ENCODE data around the gene VANGL2. TPM values are rescaled to one million over a fixed set of nuclear protein-coding genes. Genes with fewer than 3 reads are reported as not detected.

The VANGL2 gene
- total RNA-seq, 1 donor from 2014 or later: 0.05 TPM

DNA sequence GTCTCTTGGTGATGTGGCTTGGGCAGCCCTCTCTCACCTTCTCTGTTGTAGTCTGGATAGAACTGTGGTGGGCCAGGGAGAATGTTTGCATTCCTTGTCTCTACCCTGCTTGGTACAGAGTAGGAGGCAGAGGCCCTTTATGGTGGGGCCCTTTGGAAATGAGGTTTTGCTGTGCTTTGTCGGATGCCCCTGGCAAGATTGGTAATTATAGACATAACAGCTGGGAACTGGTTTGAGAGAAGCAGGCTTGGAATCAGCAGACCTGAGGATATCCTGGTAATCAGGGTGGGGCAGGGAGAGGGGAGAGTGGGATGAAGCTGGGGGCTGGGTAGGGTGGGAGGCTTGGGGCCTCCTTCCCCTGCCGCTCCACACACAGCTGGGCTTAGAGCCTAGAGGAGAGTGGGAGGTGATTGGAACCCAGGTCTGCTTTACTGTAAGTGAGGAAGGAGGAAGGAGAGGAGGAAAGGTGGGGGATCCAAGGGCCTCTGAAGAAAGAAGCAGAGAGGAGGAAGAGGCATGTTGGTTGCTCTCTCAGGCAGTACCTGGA is 5.0 kb downstream of the VANGL2 start:
- intact Hi-C loops (cut with micrococcal nuclease): no loop called here
- Mint-ChIP-seq H3K27me3 (peaks cover 31% of the 10 kb centered on the region), H3K4me3 (no peak overlapping the region), H3K9me3 (no peaks in the 10 kb centered on the region), H3K27ac (no peak overlapping the region), H3K36me3 (ENCODE audit: low read depth) (no peaks in the 10 kb centered on the region), H3K4me1 (no peaks in the 10 kb centered on the region)
- DNase-seq: no peak

DNA sequence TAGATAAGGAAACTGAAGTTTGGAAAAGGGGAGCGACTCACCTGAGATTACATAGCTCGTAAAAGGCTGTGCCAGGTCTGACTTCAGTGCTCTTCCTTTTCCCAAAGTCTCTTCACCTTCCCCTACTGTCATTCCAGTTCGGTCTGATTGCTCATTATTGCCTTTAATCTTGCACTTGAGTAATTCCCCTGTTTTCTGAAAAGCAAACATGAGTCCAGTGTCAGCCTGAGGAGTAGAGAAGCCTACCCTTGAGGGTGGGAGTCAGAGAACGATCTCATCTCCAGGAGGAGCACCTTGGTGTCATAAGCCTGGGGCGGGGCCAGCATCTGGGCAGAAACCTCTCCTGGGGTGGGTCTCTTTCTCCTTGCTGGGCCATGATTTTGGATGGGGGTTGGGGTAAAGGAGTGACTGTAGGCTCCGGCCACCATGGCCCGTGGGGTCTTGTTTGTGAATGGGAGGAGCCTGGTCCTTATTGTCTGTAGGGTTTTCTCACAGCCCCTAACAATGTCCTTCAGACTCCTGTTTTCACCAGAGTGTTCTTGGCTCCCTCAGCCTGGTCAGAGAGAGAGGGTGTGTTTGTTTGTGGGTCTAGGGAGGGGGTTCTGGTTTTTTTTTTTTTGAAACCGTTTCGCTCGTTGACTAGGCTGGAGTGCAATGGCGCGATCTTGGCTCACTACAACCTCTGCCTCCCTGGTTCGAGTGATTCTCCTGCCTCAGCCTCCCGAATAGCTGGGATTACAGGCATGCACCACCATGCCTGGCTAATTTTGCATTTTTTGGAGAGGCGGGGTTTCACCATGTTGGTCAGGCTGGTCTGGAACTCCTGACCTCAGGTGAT is 6.0 kb downstream of the VANGL2 start:
- Mint-ChIP-seq H3K9me3 (no peaks in the 10 kb centered on the region), H3K4me1 (no peaks in the 10 kb centered on the region), H3K27me3 (peaks cover 27% of the 10 kb centered on the region), H3K4me3 (no peak overlapping the region), H3K36me3 (ENCODE audit: low read depth) (no peaks in the 10 kb centered on the region), H3K27ac (no peak overlapping the region)
- intact Hi-C loops (cut with micrococcal nuclease): no loop called here
- no peak for DNase-seq

DNA sequence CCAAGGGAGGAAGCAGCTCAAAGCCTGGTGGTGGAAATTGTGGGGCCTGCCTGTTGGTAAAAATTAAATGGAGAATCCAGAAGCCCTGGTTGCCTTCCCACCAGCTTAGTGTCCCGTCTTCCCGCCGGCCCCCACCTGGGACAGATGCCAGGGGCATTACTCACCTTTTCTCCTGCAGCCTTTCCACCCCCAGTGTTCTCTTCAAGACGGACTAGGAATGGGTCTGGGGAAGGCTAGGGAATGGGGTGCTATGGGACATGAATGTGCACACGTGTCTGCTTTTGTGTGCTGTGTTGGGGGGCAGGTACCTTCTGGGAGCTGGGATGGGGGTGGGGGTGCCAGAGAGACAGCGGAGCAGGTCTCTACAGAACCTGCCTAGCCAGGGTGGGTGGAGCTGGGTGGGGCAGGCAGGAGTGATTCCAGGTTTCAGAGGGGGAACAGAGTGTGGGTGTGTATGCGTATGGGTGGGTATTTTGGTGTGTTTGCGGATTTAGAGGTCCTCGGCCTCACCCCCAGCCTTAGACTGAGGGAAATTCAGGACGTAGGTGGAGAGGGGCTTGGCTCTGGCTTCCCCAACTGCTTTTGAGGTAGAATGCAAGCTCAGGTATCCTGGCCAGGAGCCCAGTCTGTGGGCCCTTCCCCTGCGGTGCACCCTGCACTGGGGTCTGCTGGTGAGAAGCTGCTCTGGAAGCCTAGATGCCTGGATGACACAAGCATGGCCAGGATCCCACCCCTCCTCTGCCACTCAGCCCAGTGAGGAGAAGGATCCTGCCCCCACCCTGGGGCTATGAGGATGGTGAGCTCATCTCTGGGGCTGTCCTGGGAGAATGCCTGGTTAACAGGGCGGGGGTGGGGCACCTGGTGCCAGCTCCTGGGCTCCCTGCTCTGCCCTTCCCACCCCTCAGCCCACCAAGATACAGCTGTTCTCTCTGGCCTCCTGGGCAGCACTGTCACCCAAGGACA is 7.8 kb downstream of the VANGL2 start:
- DNase-seq: no peak
- Mint-ChIP-seq H3K9me3 (no peaks in the 10 kb centered on the region), H3K4me1 (no peaks in the 10 kb centered on the region), H3K27ac (no peak overlapping the region), H3K27me3 (peaks cover 14% of the 10 kb centered on the region), H3K36me3 (ENCODE audit: low read depth) (no peaks in the 10 kb centered on the region), H3K4me3 (no peak overlapping the region)
- intact Hi-C loops (cut with micrococcal nuclease): no loop called here

DNA sequence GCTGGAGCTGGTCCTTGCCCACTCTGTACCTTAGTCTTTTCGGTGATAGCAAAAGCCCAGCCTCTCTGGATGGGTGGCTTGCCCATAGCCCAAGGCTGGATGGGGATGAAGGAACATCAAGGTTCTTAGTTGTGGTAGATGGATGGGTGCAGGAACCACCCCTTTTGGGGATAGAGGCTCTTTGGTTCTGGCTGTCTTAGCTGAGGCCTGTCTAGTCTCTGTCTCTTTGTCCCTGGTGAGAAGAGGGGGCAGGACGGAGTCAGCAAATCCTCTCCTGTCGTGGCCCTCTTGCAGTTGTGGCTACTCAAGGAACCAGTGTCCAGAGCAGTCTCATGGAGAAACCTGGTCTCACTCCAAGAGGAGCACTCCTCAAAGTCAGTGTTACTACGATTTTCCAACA is 8.5 kb downstream of the VANGL2 start:
- H3K9me3 Mint-ChIP-seq: no peaks in the 10 kb centered on the region
- intact Hi-C loops (cut with micrococcal nuclease): no loop called here

DNA sequence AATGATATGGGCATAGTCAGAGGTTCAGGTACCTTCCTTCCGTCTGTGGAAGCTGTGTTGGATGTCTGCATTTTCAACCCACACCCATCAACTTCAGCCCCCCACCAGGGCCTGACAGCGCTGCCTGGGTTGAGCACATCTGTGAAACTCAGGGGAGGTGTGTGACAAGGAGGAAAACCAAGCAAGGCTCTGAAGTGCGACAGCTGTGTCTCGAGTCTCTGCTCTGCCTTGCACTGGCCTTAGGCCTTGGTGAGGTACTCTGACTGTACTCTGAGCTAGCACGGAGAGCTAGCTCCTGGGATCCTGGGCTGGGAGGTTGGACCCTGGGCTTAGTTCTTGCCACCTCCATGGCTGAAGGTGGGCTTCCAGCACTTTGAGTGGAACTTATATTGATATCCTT is 9.1 kb downstream of the VANGL2 start:
- Mint-ChIP-seq H3K4me1 (no peaks in the 10 kb centered on the region), H3K27ac (no peak overlapping the region), H3K4me3 (no peak overlapping the region), H3K9me3 (no peaks in the 10 kb centered on the region), H3K36me3 (ENCODE audit: low read depth) (no peaks in the 10 kb centered on the region), H3K27me3 (peaks cover 11% of the 10 kb centered on the region)
- no peak for DNase-seq
- intact Hi-C loops (cut with micrococcal nuclease): no loop called here

More for the DNA sequence above, 8.5 kb downstream of the VANGL2 start:
- H3K4me3 Mint-ChIP-seq: no peak overlapping the region
- H3K27me3 Mint-ChIP-seq: peaks cover 13% of the 10 kb centered on the region
- H3K36me3 Mint-ChIP-seq (ENCODE audit: low read depth): no peaks in the 10 kb centered on the region
- no peak for DNase-seq
- no peak overlapping the region for H3K27ac Mint-ChIP-seq
- H3K4me1 Mint-ChIP-seq: no peaks in the 10 kb centered on the region

DNA sequence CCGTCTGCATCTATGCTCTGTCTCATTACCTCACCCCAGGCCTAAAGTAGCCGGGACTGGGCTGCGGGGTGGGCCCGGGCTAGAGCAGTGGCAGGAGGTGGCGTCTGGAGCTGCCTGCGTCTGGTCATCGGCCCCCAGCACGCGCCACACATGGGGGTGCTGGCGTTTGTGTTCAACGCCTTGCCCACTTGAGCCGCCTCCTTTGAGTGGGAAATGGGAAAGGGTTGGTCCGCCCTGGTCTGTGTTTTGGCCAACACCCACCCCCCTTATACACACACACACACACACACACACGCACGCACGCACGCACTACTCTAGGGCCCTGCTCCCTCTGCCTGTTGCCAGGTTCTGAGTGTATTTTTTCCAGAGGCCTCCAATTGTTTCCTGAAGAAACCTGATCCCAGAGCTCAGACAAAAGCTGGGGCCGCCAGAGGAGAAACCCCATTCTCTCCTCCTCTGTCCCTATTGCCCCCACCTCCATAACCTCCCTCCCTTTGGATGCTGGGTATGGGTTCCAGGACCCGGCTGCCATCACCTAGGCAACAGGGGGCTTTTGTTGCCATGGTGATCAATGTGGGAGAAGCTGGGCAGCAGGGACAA is 10.1 kb downstream of the VANGL2 start:
- Mint-ChIP-seq H3K4me3 (no peak overlapping the region), H3K9me3 (no peaks in the 10 kb centered on the region), H3K4me1 (no peaks in the 10 kb centered on the region), H3K27ac (no peak overlapping the region), H3K27me3 (peaks cover 11% of the 10 kb centered on the region), H3K36me3 (ENCODE audit: low read depth) (no peaks in the 10 kb centered on the region)
- intact Hi-C loops (cut with micrococcal nuclease): no loop called here
- DNase-seq: no peak

DNA sequence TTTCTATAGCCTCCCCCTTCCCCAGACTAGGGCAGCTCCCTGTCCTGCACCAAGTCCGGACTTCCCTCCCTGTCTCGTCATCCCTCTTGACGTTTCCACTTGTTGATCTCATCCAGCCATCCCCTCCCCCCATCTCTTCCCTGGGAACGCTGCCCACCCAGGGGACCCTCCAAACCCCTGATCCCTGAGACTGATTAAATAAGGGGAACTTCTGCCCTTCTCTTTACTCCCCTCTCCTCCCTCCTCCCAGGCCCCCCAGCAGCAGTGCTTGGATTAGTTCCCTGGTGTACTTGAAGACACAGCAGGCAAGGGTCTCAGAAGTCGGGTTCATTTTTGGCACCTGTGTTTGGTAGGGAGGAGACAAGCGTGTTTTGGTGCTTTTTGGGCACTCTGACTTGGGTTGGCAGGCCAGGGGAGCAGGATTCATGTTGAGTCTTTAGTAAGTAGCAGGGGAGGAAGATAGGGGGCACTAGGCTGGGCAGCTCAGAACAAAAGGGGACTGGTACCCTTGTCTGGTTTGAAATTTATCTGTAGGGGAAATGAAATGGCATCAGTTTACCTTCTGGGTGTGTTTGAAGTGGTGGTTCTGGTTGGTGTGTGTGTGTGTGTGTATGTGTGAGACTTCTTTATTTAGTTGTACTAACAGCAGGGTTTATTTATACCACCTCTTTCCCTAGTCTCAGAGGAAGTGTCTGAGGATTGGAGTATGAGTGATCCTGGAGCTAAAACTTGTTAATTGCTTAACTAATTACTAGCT is 11.1 kb downstream of the VANGL2 start:
- Mint-ChIP-seq H3K4me3 (no peak overlapping the region), H3K27ac (no peak overlapping the region), H3K27me3 (peaks cover 11% of the 10 kb centered on the region), H3K9me3 (no peaks in the 10 kb centered on the region), H3K4me1 (no peaks in the 10 kb centered on the region), H3K36me3 (ENCODE audit: low read depth) (no peaks in the 10 kb centered on the region)
- DNase-seq: no peak
- intact Hi-C loops (cut with micrococcal nuclease): no loop called here

DNA sequence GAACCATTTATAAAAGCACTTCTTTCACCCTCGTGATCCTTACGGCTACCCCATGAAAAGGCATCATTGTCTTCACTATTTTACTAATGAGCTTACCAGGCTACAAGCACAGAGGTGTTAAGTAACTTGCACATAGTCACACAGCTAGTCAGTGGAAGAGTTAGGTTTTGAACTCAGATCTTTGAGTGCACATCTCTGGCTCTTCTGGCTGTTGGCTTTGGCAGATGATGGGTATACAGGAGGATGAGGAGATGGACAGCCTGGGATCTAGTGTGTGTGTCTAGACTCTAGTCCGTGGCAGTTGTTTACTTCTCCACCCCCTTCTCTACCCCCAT is 11.6 kb downstream of the VANGL2 start:
- Mint-ChIP-seq H3K4me1 (no peaks in the 10 kb centered on the region), H3K4me3 (no peak overlapping the region), H3K27me3 (peaks cover 11% of the 10 kb centered on the region), H3K36me3 (ENCODE audit: low read depth) (no peaks in the 10 kb centered on the region), H3K27ac (no peak overlapping the region), H3K9me3 (no peaks in the 10 kb centered on the region)
- no peak for DNase-seq
- intact Hi-C loops (cut with micrococcal nuclease): no loop called here

DNA sequence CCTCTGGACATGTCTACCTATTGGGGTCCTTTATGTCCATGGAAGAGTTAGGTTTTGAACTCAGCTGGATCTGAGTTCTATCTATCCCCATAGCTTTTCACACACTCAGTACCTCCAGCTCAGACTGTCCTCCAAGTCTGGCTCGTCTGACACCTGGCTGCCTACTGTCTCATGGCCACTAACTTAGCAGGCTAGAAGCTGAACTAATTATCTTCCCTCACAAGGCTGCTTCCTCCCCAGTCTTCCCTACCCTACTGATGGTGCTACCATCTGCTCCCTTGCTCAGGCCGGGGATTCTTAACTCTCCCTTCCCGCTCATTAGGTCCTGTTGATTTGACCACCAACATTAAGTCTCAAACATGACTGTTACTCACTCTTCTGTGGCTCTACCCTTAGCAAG is 13.4 kb downstream of the VANGL2 start:
- H3K27me3 Mint-ChIP-seq: peaks cover 11% of the 10 kb centered on the region
- no peaks in the 10 kb centered on the region for H3K36me3 Mint-ChIP-seq (ENCODE audit: low read depth)
- intact Hi-C loops (cut with micrococcal nuclease): no loop called here
- H3K27ac Mint-ChIP-seq: no peak overlapping the region
- no peaks in the 10 kb centered on the region for H3K4me1 Mint-ChIP-seq
- H3K4me3 Mint-ChIP-seq: no peak overlapping the region
- no peak for DNase-seq
- no peaks in the 10 kb centered on the region for H3K9me3 Mint-ChIP-seq

DNA sequence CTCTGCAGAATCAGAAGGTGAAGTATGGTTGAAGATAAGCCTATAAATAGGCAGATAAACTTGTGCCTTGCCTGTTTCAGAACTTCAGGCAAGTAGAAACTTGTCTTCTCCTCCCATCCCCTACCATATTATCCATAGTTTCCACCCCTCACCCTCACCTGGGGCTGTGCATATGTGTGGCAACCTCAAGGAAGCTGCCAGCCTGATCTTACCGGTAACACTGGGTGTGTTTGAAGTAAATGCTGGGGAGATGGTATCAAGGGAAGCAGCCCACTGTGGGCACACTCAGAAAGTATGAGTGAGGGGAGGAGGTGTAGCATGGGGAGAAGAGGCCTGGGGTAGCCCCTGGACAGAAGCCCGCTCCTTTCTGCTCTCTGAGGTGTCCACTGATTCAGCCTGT is 14.5 kb downstream of the VANGL2 start:
- Mint-ChIP-seq H3K4me3 (no peak overlapping the region), H3K27ac (no peak overlapping the region), H3K36me3 (ENCODE audit: low read depth) (no peaks in the 10 kb centered on the region), H3K27me3 (peaks cover 19% of the 10 kb centered on the region), H3K9me3 (no peaks in the 10 kb centered on the region), H3K4me1 (no peaks in the 10 kb centered on the region)
- intact Hi-C loops (cut with micrococcal nuclease): no loop called here
- no peak for DNase-seq

DNA sequence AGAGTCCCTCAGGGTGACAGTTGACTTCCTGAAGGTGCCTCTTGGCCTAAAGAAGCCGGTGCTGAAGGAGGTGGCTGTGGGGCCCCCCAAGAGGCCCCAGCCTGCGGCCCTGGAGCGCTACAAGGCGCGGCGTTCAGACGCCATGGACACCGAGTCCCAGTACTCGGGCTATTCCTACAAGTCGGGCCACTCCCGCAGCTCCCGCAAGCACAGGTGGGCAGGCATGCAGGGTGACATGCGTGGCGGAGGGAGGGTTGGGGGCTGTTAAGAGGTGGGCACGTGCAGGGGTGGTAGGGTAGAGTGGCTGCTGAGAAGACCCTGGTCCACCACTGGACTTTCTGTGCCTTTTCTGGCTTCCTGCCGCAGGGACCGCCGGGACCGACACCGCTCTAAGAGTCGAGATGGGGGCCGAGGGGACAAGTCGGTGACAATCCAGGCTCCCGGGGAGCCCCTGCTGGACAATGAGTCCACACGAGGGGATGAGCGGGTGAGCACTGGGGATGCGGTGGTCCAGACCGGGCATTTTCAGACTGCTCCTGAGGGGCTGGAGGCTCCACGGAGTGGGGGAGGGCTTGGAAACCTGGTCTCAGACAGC is 15.4 kb downstream of the VANGL2 start:
- Mint-ChIP-seq H3K36me3 (ENCODE audit: low read depth) (no peaks in the 10 kb centered on the region), H3K4me1 (no peaks in the 10 kb centered on the region), H3K9me3 (no peaks in the 10 kb centered on the region), H3K27me3 (peaks cover 22% of the 10 kb centered on the region), H3K4me3 (no peak overlapping the region), H3K27ac (no peak overlapping the region)
- DNase-seq: no peak
- intact Hi-C loops (cut with micrococcal nuclease): no loop called here

DNA sequence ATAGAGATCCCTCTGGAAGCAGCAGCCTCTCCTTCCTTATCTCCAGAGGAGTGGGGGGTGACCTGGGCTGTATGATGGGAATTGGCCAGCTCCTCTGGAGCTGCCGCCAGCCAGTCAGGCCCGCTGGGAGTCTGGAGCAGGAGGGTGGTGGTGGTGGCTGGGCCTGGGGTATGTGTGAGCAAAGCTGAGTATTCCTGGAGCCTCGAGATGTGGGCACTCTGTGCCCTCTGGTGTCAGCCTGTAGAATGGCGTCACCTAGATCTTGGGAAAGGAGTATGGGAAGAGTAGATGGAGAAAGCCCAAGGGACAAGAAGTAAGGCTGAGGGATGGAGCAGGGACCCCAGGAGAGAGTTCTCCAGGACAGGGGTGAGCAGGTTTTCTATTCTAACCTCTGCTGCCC is 16.0 kb downstream of the VANGL2 start:
- Mint-ChIP-seq H3K36me3 (ENCODE audit: low read depth) (no peaks in the 10 kb centered on the region), H3K27ac (peak overlapping the region; percentile 4), H3K4me1 (peaks cover 2% of the 10 kb centered on the region), H3K9me3 (no peaks in the 10 kb centered on the region), H3K4me3 (no peak overlapping the region), H3K27me3 (peaks cover 26% of the 10 kb centered on the region)
- intact Hi-C loops (cut with micrococcal nuclease): no loop called here
- no peak for DNase-seq

DNA sequence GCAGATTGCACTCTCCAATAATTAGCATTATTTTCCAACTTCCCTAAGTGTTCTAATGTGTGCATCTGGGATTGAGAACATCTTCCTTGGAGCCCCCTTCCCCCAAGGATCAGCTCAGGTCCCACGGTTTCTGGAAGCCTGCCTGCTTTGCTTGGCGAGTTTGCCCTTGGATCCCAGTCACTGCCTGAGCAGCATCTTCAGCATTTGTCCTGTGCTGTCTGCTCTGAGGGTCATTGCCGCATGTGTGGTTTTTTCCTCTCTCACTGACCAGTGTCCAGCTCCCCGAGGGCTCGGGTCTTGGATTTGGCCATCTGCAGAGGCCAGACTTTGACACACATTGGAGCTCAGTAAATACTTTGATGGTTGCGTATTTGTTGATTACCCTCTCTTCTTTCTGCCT is 18.1 kb downstream of the VANGL2 start:
- Mint-ChIP-seq H3K4me3 (no peak overlapping the region), H3K9me3 (no peaks in the 10 kb centered on the region), H3K27ac (no peak overlapping the region), H3K4me1 (peaks cover 2% of the 10 kb centered on the region), H3K36me3 (ENCODE audit: low read depth) (no peaks in the 10 kb centered on the region), H3K27me3 (peaks cover 21% of the 10 kb centered on the region)
- no peak for DNase-seq
- intact Hi-C loops (cut with micrococcal nuclease): no loop called here
